Hepatocyte (in vitro differentiated cells): ENCODE data around the gene ITGA5. TPM values are rescaled to one million over a fixed set of nuclear protein-coding genes. Genes with fewer than 3 reads are reported as not detected.

ENCODE experiments used
- DNase-seq: peaks from one replicate; pipeline ENCODE4 v3.0.0-alpha.2; 2016; ENCODE audit warnings: low spot score
- H2AFZ ChIP-seq: fragments of 200-600 bp; sonication (generic); 2 replicates; pipeline ENCODE4 v1.6.0; 2016; ENCODE audit warnings: antibody characterized with exemption, mild to moderate bottlenecking
- H3K27ac ChIP-seq: fragments of 200-600 bp; sonication (generic); 2 replicates; pipeline ENCODE4 v1.5.1; 2016; ENCODE audit warnings: mild to moderate bottlenecking
- H3K27me3 ChIP-seq: fragments of 200-600 bp; sonication (generic); 2 replicates; pipeline ENCODE4 v1.6.1; 2016
- H3K36me3 ChIP-seq: fragments of 200-600 bp; sonication (generic); replicated peaks from 2 replicates; pipeline ENCODE4 v1.5.1; 2016; ENCODE audit warnings: low read depth; ENCODE audit not compliant: insufficient read depth
- H3K4me1 ChIP-seq: fragments of 200-600 bp; sonication (generic); 2 replicates; pipeline ENCODE4 v1.5.1; 2016; ENCODE audit warnings: mild to moderate bottlenecking, moderate library complexity; ENCODE audit not compliant: insufficient read depth
- H3K4me2 ChIP-seq: fragments of 200-600 bp; sonication (generic); 2 replicates; pipeline ENCODE4 v1.6.0; 2016
- H3K4me3 ChIP-seq: fragments of 200-600 bp; sonication (generic); 2 replicates; pipeline ENCODE4 v1.5.1; 2016; ENCODE audit warnings: mild to moderate bottlenecking
- H3K79me2 ChIP-seq: fragments of 200-600 bp; sonication (generic); 2 replicates; pipeline ENCODE4 v1.6.0; 2017; ENCODE audit warnings: mild to moderate bottlenecking
- H3K9me2 ChIP-seq: fragments of 200-600 bp; sonication (generic); replicated peaks from 2 replicates; pipeline ENCODE4 v1.6.0; 2017; ENCODE audit warnings: mild to moderate bottlenecking; ENCODE audit not compliant: insufficient read depth
- H3K9me3 ChIP-seq: fragments of 200-600 bp; sonication (generic); 2 replicates; pipeline ENCODE4 v1.5.1; 2016; ENCODE audit warnings: low read depth, mild to moderate bottlenecking
- H4K20me1 ChIP-seq: fragments of 200-600 bp; sonication (generic); 2 replicates; pipeline ENCODE4 v1.6.0; 2016; ENCODE audit warnings: mild to moderate bottlenecking; ENCODE audit not compliant: insufficient read depth, poor library complexity, severe bottlenecking
- CTCF ChIP-seq: fragments of 200-600 bp; sonication (generic); IDR thresholded peaks from 2 replicates; pipeline ENCODE4 v1.5.1; 2016; ENCODE audit warnings: antibody characterized with exemption, mild to moderate bottlenecking; ENCODE audit not compliant: poor library complexity
- EZH2 ChIP-seq: fragments of 200-600 bp; sonication (generic); IDR thresholded peaks from 2 replicates; pipeline ENCODE4 v1.6.1; 2016; ENCODE audit warnings: antibody characterized with exemption, mild to moderate bottlenecking, borderline replicate concordance
- EZH2phosphoT487 ChIP-seq: fragments of 200-600 bp; sonication (generic); IDR thresholded peaks from one replicate; pipeline ENCODE4 v1.6.1; 2018; ENCODE audit warnings: antibody characterized with exemption, mild to moderate bottlenecking, low read depth, moderate library complexity; ENCODE audit not compliant: unreplicated experiment, severe bottlenecking
- WGBS: methylation state at CpG from one replicate; pipeline ENCODE4 v1.1.6; 2016; ENCODE audit warnings: low lambda C conversion rate; ENCODE audit errors: missing lambda C conversion rate; 5-methylcytosine and 5-hydroxymethylcytosine counted together
- polyA plus RNA-seq: library from polyadenylated mRNA; unstranded; fragments of >200 nt; fragmentation: Nextera tagmentation; extraction: Ambion mirVana; gene quantifications from 2 replicates; pipeline ENCODE4 v1.2.1, GENCODE V29; 2016
- total RNA-seq: library from RNA; depleted of rRNA; stranded (reverse); fragments of >200 nt; gene quantifications from 2 replicates; pipeline ENCODE4 v1.2.3, GENCODE V29; 2014

Gene ITGA5
- total and polyA plus RNA-seq, 2 experiments from 2014 or later: 45.7 to 57.2 TPM

GRCh38 chr12:54397157-54397556 lies 21.9 kb downstream of the ITGA5 start:
- Histone ChIP-seq H3K36me3 (no peaks in the 10 kb centered on the region), H3K27me3 (no peaks in the 10 kb centered on the region), H3K4me3 (no peak overlapping the region), H3K79me2 (no peaks in the 10 kb centered on the region), H3K27ac (no peak overlapping the region), H3K4me2 (no peak overlapping the region), H2AFZ (no peak overlapping the region), H3K9me3 (no peaks in the 10 kb centered on the region), H3K9me2 (no peaks in the 10 kb centered on the region), H3K4me1 (no peaks in the 10 kb centered on the region), H4K20me1 (no peaks in the 10 kb centered on the region)
- WGBS: 100% methylated on average over 1 of the region's 1 CpG
- DNase-seq: no peak
- TF ChIP-seq CTCF (no peak), EZH2phosphoT487 (no peak), EZH2 (no peak)

- no peak for TF ChIP-seq EZH2phosphoT487
- no peak for TF ChIP-seq EZH2
- TF ChIP-seq CTCF: no peak
Observed at GRCh38 chr12:54395545-54395944, 23.5 kb downstream of the ITGA5 start.

GRCh38 chr12:54394986-54395385 lies 24.1 kb downstream of the ITGA5 start:
- H2AFZ ChIP-seq: no peak overlapping the region
- H3K79me2 ChIP-seq: no peaks in the 10 kb centered on the region
- no peaks in the 10 kb centered on the region for H3K27me3 ChIP-seq
- H3K4me3 ChIP-seq: no peak overlapping the region
- H4K20me1 ChIP-seq: no peaks in the 10 kb centered on the region
- H3K36me3 ChIP-seq: no peaks in the 10 kb centered on the region
- H3K4me1 ChIP-seq: no peaks in the 10 kb centered on the region
- TF ChIP-seq EZH2 (no peak), CTCF (no peak), EZH2phosphoT487 (no peak)
- no peaks in the 10 kb centered on the region for H3K9me3 ChIP-seq
- 94% methylated on average over 1 of the region's 1 CpG for WGBS
- H3K4me2 ChIP-seq: no peak overlapping the region
- H3K27ac ChIP-seq: no peak overlapping the region
- no peak for DNase-seq
- no peaks in the 10 kb centered on the region for H3K9me2 ChIP-seq

More at GRCh38 chr12:54395545-54395944, 23.5 kb downstream of the ITGA5 start:
- Histone ChIP-seq H4K20me1 (no peaks in the 10 kb centered on the region), H3K9me3 (no peaks in the 10 kb centered on the region), H3K9me2 (no peaks in the 10 kb centered on the region), H3K36me3 (no peaks in the 10 kb centered on the region), H3K4me1 (no peaks in the 10 kb centered on the region), H3K4me3 (no peak overlapping the region), H3K4me2 (no peak overlapping the region), H3K79me2 (no peaks in the 10 kb centered on the region), H3K27ac (no peak overlapping the region), H3K27me3 (no peaks in the 10 kb centered on the region), H2AFZ (no peak overlapping the region)
- no peak for DNase-seq

- TF ChIP-seq EZH2 (no peak), CTCF (peak; percentile 71)
- no peak overlapping the region for H2AFZ ChIP-seq
- H3K36me3 ChIP-seq: no peaks in the 10 kb centered on the region
- no peaks in the 10 kb centered on the region for H3K9me2 ChIP-seq
- WGBS: 30% methylated on average over 4 of the region's 4 CpGs
- H3K4me3 ChIP-seq: no peak overlapping the region
- no peak overlapping the region for H3K27ac ChIP-seq
- no peaks in the 10 kb centered on the region for H3K79me2 ChIP-seq
- no peaks in the 10 kb centered on the region for H3K9me3 ChIP-seq
- no peaks in the 10 kb centered on the region for H3K4me1 ChIP-seq
- H4K20me1 ChIP-seq: no peaks in the 10 kb centered on the region
- peak; percentile 74 for DNase-seq
- H3K4me2 ChIP-seq: no peak overlapping the region
- H3K27me3 ChIP-seq: no peaks in the 10 kb centered on the region
Observed at GRCh38 chr12:54394281-54394719, 24.8 kb downstream of the ITGA5 start.
